ENCODE results near the gene ARID4B.
"Not testable (repeated sequence)": the region's sequence is repeated elsewhere in the genome, so short reads cannot be mapped to it uniquely, and the experiment has no call there.

Gene ARID4B

DNA sequence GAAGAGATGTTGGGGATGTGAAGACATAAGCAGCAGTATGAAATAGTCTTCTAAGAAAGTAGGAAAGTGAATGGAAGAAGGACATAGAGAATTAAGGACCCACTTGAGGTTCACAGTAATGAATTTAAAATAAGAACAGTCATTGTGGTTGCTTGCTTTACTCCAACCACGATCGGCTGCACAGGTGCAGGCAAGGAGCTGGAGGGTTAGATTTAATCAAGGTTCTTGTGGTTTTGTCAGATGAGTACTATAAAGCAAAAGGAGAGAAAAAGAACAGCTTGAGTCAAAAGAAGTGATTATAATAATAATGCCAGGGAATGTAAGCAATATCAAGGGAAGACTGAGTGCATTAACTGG lies 120.8 kb downstream of the ARID4B start:
- H3K27ac ChIP-seq = no peak overlapping the region
- H3K4me3 ChIP-seq = no peak overlapping the region
- TF ChIP-seq, protein P1, sequence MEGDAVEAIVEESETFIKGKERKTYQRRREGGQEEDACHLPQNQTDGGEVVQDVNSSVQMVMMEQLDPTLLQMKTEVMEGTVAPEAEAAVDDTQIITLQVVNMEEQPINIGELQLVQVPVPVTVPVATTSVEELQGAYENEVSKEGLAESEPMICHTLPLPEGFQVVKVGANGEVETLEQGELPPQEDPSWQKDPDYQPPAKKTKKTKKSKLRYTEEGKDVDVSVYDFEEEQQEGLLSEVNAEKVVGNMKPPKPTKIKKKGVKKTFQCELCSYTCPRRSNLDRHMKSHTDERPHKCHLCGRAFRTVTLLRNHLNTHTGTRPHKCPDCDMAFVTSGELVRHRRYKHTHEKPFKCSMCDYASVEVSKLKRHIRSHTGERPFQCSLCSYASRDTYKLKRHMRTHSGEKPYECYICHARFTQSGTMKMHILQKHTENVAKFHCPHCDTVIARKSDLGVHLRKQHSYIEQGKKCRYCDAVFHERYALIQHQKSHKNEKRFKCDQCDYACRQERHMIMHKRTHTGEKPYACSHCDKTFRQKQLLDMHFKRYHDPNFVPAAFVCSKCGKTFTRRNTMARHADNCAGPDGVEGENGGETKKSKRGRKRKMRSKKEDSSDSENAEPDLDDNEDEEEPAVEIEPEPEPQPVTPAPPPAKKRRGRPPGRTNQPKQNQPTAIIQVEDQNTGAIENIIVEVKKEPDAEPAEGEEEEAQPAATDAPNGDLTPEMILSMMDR (IDR thresholded peaks at IDR 0.05) = no peak
- H3K4me1 ChIP-seq = no peaks in the 10 kb centered on the region
- H3K9me3 ChIP-seq = no peaks in the 10 kb centered on the region
- intact Hi-C loops (cut with DNase I; ENCODE audit: low total_unique reads) = no loop called here
- DNase-seq = no peak
- peaks cover 19 to 61% (median 25%) of the 10 kb centered on the region in 3 donors for H3K36me3 ChIP-seq
- H3K27me3 ChIP-seq = no peaks in the 10 kb centered on the region

DNA sequence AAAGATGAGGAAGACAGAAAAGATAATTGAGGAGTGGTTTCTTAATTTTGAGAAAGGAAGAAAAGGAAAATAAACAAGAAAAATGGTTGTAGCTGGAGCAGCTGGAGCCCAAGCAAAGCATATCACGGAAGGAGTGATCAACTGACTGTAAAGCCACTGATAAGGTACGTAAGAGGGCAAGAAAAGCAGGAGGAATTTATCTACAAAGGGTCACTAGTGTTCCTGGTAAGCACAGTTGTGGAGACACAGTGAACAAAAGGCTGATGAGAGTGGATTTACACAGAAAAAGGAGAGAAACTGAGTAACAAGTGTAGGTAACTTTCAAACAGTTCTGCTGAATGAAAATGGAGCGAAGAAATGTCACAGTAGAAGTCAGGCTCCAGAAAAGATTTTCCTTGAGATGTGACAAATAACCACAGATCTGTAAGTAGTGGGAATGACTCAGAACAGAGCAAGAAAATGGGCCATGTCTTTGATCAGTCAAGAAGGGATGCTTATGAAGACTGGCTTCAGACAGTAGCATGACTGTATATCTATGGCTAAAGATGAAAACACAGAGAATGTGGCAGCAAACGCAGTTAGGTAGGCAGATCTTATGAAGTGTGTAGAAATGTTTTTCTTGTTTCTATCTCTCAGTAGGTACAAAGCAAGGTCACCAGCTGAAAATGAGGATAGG lies 121.3 kb downstream of the ARID4B start:
- Histone ChIP-seq H3K4me1 (no peaks in the 10 kb centered on the region), H3K9me3 (no peaks in the 10 kb centered on the region), H3K4me3 (no peak overlapping the region), H3K27me3 (no peaks in the 10 kb centered on the region), H3K36me3 (peaks cover 14 to 56% (median 20%) of the 10 kb centered on the region in 3 donors), H3K27ac (no peak overlapping the region)
- intact Hi-C loops (cut with DNase I; ENCODE audit: low total_unique reads) = no loop called here
- no peak for DNase-seq
- TF ChIP-seq, protein P1 (IDR thresholded peaks at IDR 0.05) = no peak

DNA sequence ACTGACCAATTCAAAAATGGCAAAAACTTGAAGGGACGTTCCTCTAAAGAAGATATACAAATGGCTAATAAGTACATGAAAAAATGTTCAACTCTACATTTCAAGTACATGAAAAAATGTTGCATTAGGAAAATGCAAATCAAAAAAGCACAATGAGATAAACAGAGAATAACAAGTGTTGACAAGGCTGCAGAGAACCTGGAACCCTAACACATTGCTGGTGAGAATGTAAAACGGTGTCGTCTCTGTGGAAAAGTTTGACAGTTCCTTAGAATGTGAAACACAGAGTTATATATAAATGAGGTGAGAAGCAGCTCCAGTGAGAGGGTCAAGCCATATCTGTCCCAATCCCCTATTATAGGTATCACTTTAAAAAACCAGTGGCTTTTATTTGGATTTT lies 122.3 kb downstream of the ARID4B start:
- Histone ChIP-seq H3K27ac (no peak overlapping the region), H3K4me3 (no peak overlapping the region), H3K27me3 (no peaks in the 10 kb centered on the region), H3K4me1 (no peaks in the 10 kb centered on the region), H3K9me3 (no peaks in the 10 kb centered on the region), H3K36me3 (peaks cover 12 to 52% (median 13%) of the 10 kb centered on the region in 3 donors)
- TF ChIP-seq, protein P1 (IDR thresholded peaks at IDR 0.05) = no peak
- intact Hi-C loops (cut with DNase I; ENCODE audit: low total_unique reads) = no loop called here
- DNase-seq = no peak

DNA sequence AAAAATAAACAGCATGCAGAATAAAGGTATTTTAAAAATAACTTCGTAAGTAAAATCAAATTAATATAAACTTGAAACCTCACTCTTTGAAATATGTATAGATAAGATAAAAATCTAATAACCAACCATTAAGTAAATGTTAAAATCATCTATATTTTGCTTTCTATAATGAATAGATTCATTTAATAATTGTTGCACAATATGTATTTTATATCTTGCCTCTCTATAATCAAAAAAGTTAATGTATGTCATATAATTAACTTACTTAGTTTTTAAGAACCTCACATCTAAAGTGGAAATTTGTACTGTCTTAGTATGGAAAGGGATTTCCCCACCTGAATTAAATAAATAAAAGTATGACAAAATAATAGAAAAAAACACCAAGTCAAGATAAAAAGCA lies 124.6 kb downstream of the ARID4B start:
- no peak overlapping the region for H3K27ac ChIP-seq
- no peak for DNase-seq
- H3K4me1 ChIP-seq = no peaks in the 10 kb centered on the region
- H3K4me3 ChIP-seq = no peak overlapping the region
- no peaks in the 10 kb centered on the region for H3K9me3 ChIP-seq
- intact Hi-C loops (cut with DNase I; ENCODE audit: low total_unique reads) = no loop called here
- TF ChIP-seq, protein P1 (IDR thresholded peaks at IDR 0.05) = no peak
- H3K27me3 ChIP-seq = no peaks in the 10 kb centered on the region
- H3K36me3 ChIP-seq = peaks cover 0 to 34% (median 7%) of the 10 kb centered on the region in 3 donors

DNA sequence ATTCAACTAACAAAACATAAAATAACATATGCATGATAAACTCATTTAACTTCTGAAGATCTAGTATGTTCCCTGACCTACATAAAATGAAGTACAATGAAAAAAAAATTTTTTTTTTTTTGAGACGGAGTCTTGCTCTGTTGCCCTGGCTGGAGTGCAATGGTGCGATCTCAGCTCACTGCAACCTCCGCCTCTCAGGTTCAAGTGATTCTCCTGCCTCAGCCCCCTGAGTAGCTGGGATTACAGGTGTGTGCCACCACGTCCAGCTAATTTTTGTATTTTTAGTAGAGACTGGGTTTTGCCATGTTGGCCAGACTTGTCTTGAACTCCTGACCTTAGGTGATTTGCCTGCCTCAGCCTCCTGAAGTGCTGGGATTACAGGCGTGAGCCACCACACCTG lies 125.5 kb downstream of the ARID4B start:
- peaks cover 0 to 33% (median 7%) of the 10 kb centered on the region in 3 donors for H3K36me3 ChIP-seq
- H3K27me3 ChIP-seq; H3K4me1 ChIP-seq; H3K9me3 ChIP-seq; DNase-seq; H3K27ac ChIP-seq; H3K4me3 ChIP-seq; intact Hi-C loops (cut with DNase I; ENCODE audit: low total_unique reads): not testable (repeated sequence)

DNA sequence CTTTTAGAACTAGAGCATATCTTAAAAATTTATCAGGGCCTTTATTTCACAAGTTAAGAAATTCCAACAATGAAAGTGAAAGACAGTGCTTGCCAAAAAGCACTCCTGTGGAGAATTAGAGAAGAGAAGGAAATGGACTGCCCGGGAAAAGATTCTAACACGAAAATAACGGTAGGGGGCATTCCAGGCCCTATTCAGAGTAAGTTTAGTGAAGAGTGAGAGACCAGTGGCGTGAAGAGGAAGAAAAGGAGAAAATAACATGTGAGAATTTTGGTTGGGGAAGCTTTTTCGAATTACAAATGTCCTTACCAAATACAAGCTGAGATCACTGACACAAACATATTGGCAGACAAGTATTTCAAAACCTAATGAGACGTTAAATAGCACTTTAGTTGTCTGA lies 128.5 kb downstream of the ARID4B start:
- H3K36me3 ChIP-seq = peaks cover 13 to 39% (median 23%) of the 10 kb centered on the region in 3 donors
- H3K4me3 ChIP-seq = no peak overlapping the region
- DNase-seq = no peak
- intact Hi-C loops (cut with DNase I; ENCODE audit: low total_unique reads) = no loop called here
- H3K4me1 ChIP-seq = no peaks in the 10 kb centered on the region
- no peaks in the 10 kb centered on the region for H3K9me3 ChIP-seq
- H3K27ac ChIP-seq = peak overlapping the region in 1 of 2 donors; percentile 17
- TF ChIP-seq, protein P1 (IDR thresholded peaks at IDR 0.05) = peak in 1 of 2 experiments; percentile 20
- H3K27me3 ChIP-seq = no peaks in the 10 kb centered on the region
